Adipocyte (in vitro differentiated cells): ENCODE measurements around the gene MAD1L1.

Experiments used
- DNase-seq: peaks from one replicate; pipeline ENCODE4 v3.0.0-alpha.2; 2015; ENCODE audit warnings: low read depth
- H3K27me3 ChIP-seq: replicated peaks from 2 replicates; pipeline ENCODE4 v1.7.0; 2013; ENCODE audit warnings: mild to moderate bottlenecking, low read length, moderate library complexity; ENCODE audit not compliant: control insufficient read depth, insufficient read depth
- H3K36me3 ChIP-seq: 2 replicates; pipeline ENCODE4 v1.7.0; 2013; ENCODE audit warnings: low read length, mild to moderate bottlenecking, moderate library complexity; ENCODE audit not compliant: control insufficient read depth, insufficient read depth, severe bottlenecking
- H3K4me1 ChIP-seq: 2 replicates; pipeline ENCODE4 v1.7.0; 2013; ENCODE audit warnings: mild to moderate bottlenecking, low read length, moderate library complexity; ENCODE audit not compliant: control insufficient read depth, insufficient read depth
- H3K4me3 ChIP-seq: 2 replicates; pipeline ENCODE4 v1.7.0; 2013; ENCODE audit warnings: mild to moderate bottlenecking, low read length, moderate library complexity
- H3K9ac ChIP-seq: 2 replicates; pipeline ENCODE4 v1.7.0; 2013; ENCODE audit warnings: mild to moderate bottlenecking, low read length, moderate library complexity
- H3K9me3 ChIP-seq: 2 replicates; pipeline ENCODE4 v1.7.0; 2013; ENCODE audit warnings: mild to moderate bottlenecking, low read length, moderate library complexity; ENCODE audit not compliant: control insufficient read depth

MAD1L1 gene

GRCh38 chr7:2223321-2223720 lies 9.4 kb downstream of the MAD1L1 start:
- peaks cover 5% of the 10 kb centered on the region for H3K4me1 ChIP-seq
- no peak overlapping the region for H3K4me3 ChIP-seq
- no peaks in the 10 kb centered on the region for H3K27me3 ChIP-seq
- H3K9me3 ChIP-seq = no peaks in the 10 kb centered on the region
- H3K9ac ChIP-seq = no peak overlapping the region
- peaks cover 40% of the 10 kb centered on the region for H3K36me3 ChIP-seq
- DNase-seq = no peak

GRCh38 chr7:2222516-2222915 lies 10.2 kb downstream of the MAD1L1 start:
- no peak for DNase-seq
- Histone ChIP-seq H3K27me3 (no peaks in the 10 kb centered on the region), H3K9ac (no peak overlapping the region), H3K4me1 (peaks cover 5% of the 10 kb centered on the region), H3K4me3 (no peak overlapping the region), H3K36me3 (peaks cover 41% of the 10 kb centered on the region), H3K9me3 (no peaks in the 10 kb centered on the region)

DNA sequence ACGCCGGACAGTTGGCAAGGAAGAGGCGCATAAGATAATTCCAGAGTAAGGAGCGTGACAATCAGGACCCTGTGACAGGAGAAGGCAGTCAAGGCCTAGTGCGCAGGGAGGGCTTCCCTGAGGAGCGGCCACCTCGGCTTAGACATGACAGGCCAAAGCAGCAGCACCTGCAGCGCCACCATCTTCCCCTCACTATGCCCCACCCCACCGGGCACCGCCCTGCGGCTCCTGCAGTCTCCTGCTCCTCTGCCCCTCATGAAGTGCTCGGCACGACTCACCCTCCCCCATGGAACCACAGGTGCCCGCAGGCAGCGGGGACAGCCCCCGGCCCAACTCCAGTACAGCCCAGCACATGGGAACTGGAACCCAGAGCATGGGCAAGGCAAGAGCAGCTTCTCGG lies 11.8 kb downstream of the MAD1L1 start:
- Histone ChIP-seq H3K9me3 (no peaks in the 10 kb centered on the region), H3K4me1 (peaks cover 5% of the 10 kb centered on the region), H3K27me3 (no peaks in the 10 kb centered on the region), H3K36me3 (peaks cover 51% of the 10 kb centered on the region), H3K4me3 (no peak overlapping the region), H3K9ac (no peak overlapping the region)
- no peak for DNase-seq

GRCh38 chr7:2220506-2220905 lies 12.2 kb downstream of the MAD1L1 start:
- H3K4me3 ChIP-seq = no peak overlapping the region
- H3K27me3 ChIP-seq = no peaks in the 10 kb centered on the region
- H3K9ac ChIP-seq = no peak overlapping the region
- no peak for DNase-seq
- peaks cover 51% of the 10 kb centered on the region for H3K36me3 ChIP-seq
- H3K4me1 ChIP-seq = peaks cover 5% of the 10 kb centered on the region
- no peaks in the 10 kb centered on the region for H3K9me3 ChIP-seq

DNA sequence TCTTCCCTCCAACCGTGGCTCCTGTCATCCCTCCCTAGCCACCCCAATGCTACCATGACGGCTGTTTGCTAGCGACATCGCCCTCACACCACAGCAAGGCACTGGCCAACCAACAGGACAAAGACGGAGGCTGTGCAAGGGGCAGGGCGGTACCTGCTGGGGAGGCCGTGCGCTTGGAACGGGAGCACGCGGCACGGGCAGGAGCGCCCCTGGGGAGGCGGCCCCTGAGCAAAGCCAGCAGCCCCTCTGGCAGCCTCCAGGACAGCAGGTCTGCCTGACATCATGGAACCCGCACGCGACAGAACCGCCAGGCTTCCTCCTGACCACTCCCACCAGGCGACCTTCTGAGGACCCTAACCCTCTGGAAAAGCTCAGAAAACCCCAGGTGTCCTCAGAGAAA lies 12.7 kb downstream of the MAD1L1 start:
- no peaks in the 10 kb centered on the region for H3K9me3 ChIP-seq
- H3K36me3 ChIP-seq = peaks cover 48% of the 10 kb centered on the region
- H3K4me1 ChIP-seq = peaks cover 4% of the 10 kb centered on the region
- H3K4me3 ChIP-seq = no peak overlapping the region
- H3K9ac ChIP-seq = no peak overlapping the region
- no peak for DNase-seq
- H3K27me3 ChIP-seq = no peaks in the 10 kb centered on the region

- H3K9me3 ChIP-seq = no peaks in the 10 kb centered on the region
- peaks cover 47% of the 10 kb centered on the region for H3K36me3 ChIP-seq
- DNase-seq = no peak
- no peak overlapping the region for H3K9ac ChIP-seq
- peaks cover under 1% of the 10 kb centered on the region for H3K4me1 ChIP-seq
- no peak overlapping the region for H3K4me3 ChIP-seq
- H3K27me3 ChIP-seq = no peaks in the 10 kb centered on the region
These were observed 13.1 kb downstream of the MAD1L1 start for GRCh38 chr7:2219606-2220005.

DNA sequence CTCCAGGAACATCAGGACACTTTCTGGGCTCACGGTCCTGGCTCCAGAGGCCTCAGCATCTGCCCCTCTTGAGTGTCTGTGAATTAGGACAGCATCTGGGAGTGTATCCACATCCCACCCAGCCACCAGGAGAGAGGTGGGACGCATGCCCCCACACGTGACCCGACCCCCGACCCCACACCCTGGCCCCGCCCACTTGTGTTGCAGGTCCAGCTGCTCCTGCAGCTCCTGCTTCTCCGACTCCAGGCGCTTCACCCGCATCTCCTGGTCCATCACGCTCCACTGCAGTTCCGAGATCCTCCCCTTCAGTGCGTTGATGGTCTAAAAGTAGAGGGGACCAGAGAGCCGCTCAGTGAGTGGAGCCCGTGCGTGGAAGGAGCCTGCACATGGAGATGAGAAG lies 13.6 kb downstream of the MAD1L1 start:
- H3K36me3 ChIP-seq = peaks cover 50% of the 10 kb centered on the region
- no peak overlapping the region for H3K4me3 ChIP-seq
- H3K27me3 ChIP-seq = no peaks in the 10 kb centered on the region
- H3K4me1 ChIP-seq = no peaks in the 10 kb centered on the region
- H3K9me3 ChIP-seq = no peaks in the 10 kb centered on the region
- no peak overlapping the region for H3K9ac ChIP-seq
- no peak for DNase-seq

DNA sequence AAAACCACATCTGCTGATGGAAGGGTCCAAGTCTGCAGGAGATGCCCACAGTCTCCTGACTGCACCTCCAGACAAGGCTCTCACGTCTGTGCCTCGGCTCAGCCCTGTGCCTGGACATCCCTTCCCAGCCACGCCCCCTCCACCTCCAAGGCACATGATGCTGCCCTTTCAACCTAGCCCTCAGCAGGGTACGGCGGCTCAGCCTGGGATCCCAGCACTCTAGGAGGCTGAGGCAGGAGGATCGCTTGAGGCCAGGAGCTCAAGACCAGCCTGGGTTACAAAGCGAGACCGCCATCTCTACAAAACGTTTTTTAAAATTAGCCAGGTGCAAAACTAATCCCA lies 14.3 kb downstream of the MAD1L1 start:
- Histone ChIP-seq H3K4me1 (no peaks in the 10 kb centered on the region), H3K27me3 (no peaks in the 10 kb centered on the region), H3K4me3 (no peak overlapping the region), H3K9me3 (no peaks in the 10 kb centered on the region), H3K36me3 (peaks cover 53% of the 10 kb centered on the region), H3K9ac (no peak overlapping the region)
- no peak for DNase-seq

DNA sequence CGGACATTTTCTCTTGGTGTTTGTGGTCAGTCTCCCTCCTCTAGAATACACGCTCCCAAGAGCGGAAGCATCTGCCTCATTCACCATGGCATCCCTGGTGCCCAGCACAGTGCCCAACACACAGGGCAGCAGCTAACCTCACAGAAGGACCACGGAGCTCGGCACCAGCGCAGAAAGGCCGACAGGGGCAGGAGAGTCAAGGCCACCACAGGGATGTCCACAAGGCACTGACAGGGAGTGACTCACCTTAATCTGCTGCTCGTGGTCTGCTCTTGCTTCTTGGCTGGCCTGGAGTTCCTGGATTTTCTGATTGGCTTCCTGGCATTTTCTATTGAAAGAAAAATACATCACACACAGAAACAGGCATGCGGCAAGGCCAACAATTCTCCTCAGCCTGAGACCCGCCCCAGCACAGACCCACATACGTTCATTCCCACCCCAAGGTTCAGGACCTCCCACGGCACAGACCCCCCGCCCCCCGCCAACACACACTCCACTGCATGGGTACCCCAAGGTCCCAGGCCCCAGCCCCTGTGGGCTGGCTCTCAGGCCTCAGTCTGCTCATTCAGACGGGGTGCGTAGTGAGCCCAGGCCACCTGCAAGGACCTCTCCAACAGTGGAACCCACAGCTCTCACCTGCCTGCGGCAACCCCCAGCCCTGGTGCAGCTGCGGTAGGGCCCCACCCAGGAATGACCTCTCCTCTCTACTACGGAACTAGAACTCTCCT lies 14.9 kb downstream of the MAD1L1 start:
- Histone ChIP-seq H3K4me3 (no peak overlapping the region), H3K4me1 (no peaks in the 10 kb centered on the region)
- no peak for DNase-seq

DNA sequence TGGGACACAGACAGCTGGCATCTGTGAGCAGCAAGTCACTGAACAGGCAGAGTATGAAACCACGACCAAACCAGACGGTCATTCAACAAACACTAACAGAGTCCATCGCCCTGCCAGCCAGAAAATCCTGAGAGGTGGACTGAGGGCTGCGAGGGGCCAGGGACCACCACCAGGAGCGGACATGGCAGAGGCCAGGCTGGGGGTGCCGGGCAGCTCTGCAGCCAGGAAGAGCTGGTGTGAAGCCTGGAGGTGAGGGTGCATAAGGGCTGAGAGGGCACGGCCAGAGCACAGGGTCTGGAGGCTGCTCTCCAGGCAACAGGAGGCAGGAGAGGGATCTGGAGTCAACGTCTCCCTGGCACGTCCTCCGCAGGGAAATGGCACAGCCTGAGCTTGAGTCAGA lies 15.5 kb downstream of the MAD1L1 start:
- no peak overlapping the region for H3K9ac ChIP-seq
- peaks cover 50% of the 10 kb centered on the region for H3K36me3 ChIP-seq
- no peaks in the 10 kb centered on the region for H3K9me3 ChIP-seq
- no peaks in the 10 kb centered on the region for H3K27me3 ChIP-seq
- DNase-seq = no peak
- no peak overlapping the region for H3K4me3 ChIP-seq
- no peaks in the 10 kb centered on the region for H3K4me1 ChIP-seq

More for the DNA sequence above, 14.9 kb downstream of the MAD1L1 start:
- Histone ChIP-seq H3K36me3 (peaks cover 50% of the 10 kb centered on the region), H3K9me3 (no peaks in the 10 kb centered on the region), H3K9ac (no peak overlapping the region), H3K27me3 (no peaks in the 10 kb centered on the region)

- no peaks in the 10 kb centered on the region for H3K4me1 ChIP-seq
- H3K36me3 ChIP-seq = peaks cover 56% of the 10 kb centered on the region
- no peak overlapping the region for H3K4me3 ChIP-seq
- H3K27me3 ChIP-seq = no peaks in the 10 kb centered on the region
- no peak overlapping the region for H3K9ac ChIP-seq
- no peaks in the 10 kb centered on the region for H3K9me3 ChIP-seq
- no peak for DNase-seq
These were observed 16.9 kb downstream of the MAD1L1 start for GRCh38 chr7:2215851-2216250.

- no peaks in the 10 kb centered on the region for H3K4me1 ChIP-seq
- no peak overlapping the region for H3K9ac ChIP-seq
- no peaks in the 10 kb centered on the region for H3K9me3 ChIP-seq
- DNase-seq = no peak
- no peaks in the 10 kb centered on the region for H3K27me3 ChIP-seq
- H3K36me3 ChIP-seq = peaks cover 50% of the 10 kb centered on the region
- H3K4me3 ChIP-seq = no peak overlapping the region
These were observed 18.1 kb downstream of the MAD1L1 start for GRCh38 chr7:2214636-2215035.
